Activated B cell treated with CpG ODN at 0.5 μM for 24 hours (primary cell): Measurements from ENCODE around the gene IL31RA. TPM values are rescaled to one million over a fixed set of nuclear protein-coding genes. Genes with fewer than 3 reads are reported as not detected.
"Not testable (repeated sequence)": the region's sequence is repeated elsewhere in the genome, so short reads cannot be mapped to it uniquely, and the experiment has no call there.

Experiments used
- ATAC-seq: fragments of 200-7000 bp; cut with Tn5 transposase; one replicate; pipeline ENCODE4 v1.10.0; 2021; ENCODE audit warnings: low read depth, mild to moderate bottlenecking, moderate library complexity
- CTCF ChIA-PET: fragments of 350-600 bp; sonication (Branson Sonifier 250); formaldehyde crosslinking; loops from one replicate; lab custom pipeline; 2021; ENCODE audit warnings: antibody characterized with exemption; lab: Charles Lee
- POLR2A ChIA-PET: fragments of 350-600 bp; sonication (Branson Sonifier 250); formaldehyde crosslinking; loops from one replicate; lab custom pipeline; 2021; ENCODE audit warnings: antibody characterized with exemption; lab: Charles Lee
- DNase-seq: peaks from one replicate; pipeline ENCODE4 v3.0.0; 2022
- H3K27ac Mint-ChIP-seq: one replicate; pipeline ENCODE4 v1.8.0; 2020; ENCODE audit warnings: mixed read lengths
- H3K27me3 Mint-ChIP-seq: one replicate; pipeline ENCODE4 v1.8.0; 2021; ENCODE audit warnings: mixed read lengths
- H3K36me3 Mint-ChIP-seq: one replicate; pipeline ENCODE4 v1.8.0; 2021; ENCODE audit warnings: low read depth, mixed read lengths
- H3K4me1 Mint-ChIP-seq: one replicate; pipeline ENCODE4 v1.8.0; 2021; ENCODE audit warnings: mixed read lengths
- H3K4me3 Mint-ChIP-seq: one replicate; pipeline ENCODE4 v1.8.0; 2020; ENCODE audit warnings: mild to moderate bottlenecking, mixed read lengths
- H3K9me3 Mint-ChIP-seq: one replicate; pipeline ENCODE4 v1.8.0; 2020; ENCODE audit warnings: mixed read lengths
- intact Hi-C: fragments of 100-400 bp; cut with micrococcal nuclease; formaldehyde crosslinking; loops from one replicate; pipeline ENCODE4 v1.15.1; 2024
- total RNA-seq: library from RNA; stranded (reverse); gene quantifications from 2 replicates; pipeline ENCODE4 v1.2.3, GENCODE V29; 2022
- TF ChIP-seq, protein P1 (sequence below): fragments of 200-600 bp; IDR thresholded peaks from one replicate; pipeline ENCODE4 v1.8.0; 2022; ENCODE audit warnings: antibody characterized with exemption, mild to moderate bottlenecking

IL31RA gene
- total RNA-seq, 1 donor from 2014 or later = not detected

DNA sequence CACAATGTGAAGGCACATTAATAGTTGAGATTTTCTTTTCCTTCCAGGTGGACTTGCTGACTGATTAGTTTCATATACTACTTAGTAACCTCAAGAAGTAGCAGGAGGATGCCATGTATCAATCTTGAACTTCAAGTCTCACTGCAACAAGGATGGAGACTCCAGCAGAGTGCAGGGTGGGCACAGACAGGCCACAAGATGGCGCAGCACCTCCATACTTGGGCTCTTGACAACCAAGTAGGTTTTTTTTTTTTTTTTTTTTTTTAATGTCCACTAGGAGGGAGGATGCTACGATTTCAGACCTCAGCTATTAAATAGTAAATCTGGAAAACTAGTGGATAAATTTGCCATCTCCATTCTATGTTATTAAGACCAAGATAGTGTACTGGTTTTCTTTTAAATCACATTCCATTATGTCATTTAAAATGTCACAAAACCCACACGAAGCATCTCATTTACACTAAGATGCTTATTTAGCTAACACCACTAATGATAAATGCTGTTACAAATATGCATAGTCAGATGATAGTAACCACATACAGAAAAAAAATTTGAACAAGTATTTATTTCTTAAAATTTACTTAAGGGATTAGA lies 85.0 kb downstream of the IL31RA start:
- Mint-ChIP-seq H3K27ac (no peak overlapping the region), H3K27me3 (no peaks in the 10 kb centered on the region), H3K4me1 (no peaks in the 10 kb centered on the region), H3K4me3 (no peak overlapping the region), H3K9me3 (no peaks in the 10 kb centered on the region), H3K36me3 (peaks cover 21% of the 10 kb centered on the region)
- ATAC-seq (peak; percentile 93), DNase-seq (peak; percentile 56)
- ChIA-PET CTCF (interaction anchor here (0.6 to 3.9 kb wide), 21 partner anchors 9 to 1361 kb away, joined by 3 to 76 read pairs (median 3); no protein-coding TSS in a partner anchor), POLR2A (interaction anchor here (0.6 to 0.7 kb wide), 3 partner anchors 271 to 1303 kb away, joined by 5 to 12 read pairs (median 5); no protein-coding TSS in a partner anchor)
- TF ChIP-seq, protein P1, sequence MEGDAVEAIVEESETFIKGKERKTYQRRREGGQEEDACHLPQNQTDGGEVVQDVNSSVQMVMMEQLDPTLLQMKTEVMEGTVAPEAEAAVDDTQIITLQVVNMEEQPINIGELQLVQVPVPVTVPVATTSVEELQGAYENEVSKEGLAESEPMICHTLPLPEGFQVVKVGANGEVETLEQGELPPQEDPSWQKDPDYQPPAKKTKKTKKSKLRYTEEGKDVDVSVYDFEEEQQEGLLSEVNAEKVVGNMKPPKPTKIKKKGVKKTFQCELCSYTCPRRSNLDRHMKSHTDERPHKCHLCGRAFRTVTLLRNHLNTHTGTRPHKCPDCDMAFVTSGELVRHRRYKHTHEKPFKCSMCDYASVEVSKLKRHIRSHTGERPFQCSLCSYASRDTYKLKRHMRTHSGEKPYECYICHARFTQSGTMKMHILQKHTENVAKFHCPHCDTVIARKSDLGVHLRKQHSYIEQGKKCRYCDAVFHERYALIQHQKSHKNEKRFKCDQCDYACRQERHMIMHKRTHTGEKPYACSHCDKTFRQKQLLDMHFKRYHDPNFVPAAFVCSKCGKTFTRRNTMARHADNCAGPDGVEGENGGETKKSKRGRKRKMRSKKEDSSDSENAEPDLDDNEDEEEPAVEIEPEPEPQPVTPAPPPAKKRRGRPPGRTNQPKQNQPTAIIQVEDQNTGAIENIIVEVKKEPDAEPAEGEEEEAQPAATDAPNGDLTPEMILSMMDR = peak; percentile 48
- intact Hi-C loops = loop anchor here (1.0 to 10.0 kb wide), 9 partner anchors 42 to 1285 kb away; no protein-coding TSS in a partner anchor

DNA sequence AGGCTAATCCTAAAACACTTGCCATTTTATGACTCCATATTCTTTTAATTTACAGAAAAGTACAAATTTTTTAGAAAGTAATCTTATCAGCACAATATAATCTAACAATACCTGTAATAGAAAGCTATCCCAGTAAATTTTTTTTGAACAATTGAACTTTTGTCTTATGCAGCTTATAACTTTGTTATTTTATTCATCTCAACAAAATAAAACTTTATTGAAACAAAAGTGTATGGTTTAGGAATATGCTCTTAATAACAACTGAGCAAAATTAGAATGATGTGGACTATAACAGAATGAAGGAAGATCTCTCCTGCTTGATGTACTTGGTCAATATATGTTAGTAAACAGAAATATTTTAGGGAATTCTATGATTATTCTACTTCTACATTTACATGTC lies 86.4 kb downstream of the IL31RA start:
- not testable (repeated sequence) for H3K27ac Mint-ChIP-seq
- intact Hi-C loops = loop anchor here (5.0 to 10.0 kb wide), 2 partner anchors 547 to 915 kb away; no protein-coding TSS in a partner anchor
- CTCF ChIA-PET = interaction anchor here (1.2 to 3.9 kb wide), 5 partner anchors 8 to 900 kb away, joined by 3 to 76 read pairs (median 14); no protein-coding TSS in a partner anchor

DNA sequence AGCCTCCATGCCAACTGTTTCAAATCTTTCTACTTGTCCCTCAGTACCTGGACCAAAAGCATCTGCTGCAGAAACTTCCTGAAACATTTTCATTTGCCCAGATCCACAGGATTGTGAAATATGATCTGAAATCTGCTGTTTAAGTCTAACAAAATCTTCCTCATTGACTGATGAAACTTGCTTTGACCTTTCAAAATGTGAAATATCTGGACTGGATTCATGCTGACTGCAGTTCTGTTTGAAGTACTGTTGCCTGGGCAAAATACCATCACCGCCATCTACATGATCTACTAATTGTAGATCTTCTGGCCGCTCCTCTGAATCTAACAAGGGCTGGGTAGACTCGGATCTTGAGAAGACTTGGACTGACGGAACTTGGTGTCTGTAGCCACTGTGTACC lies 90.0 kb downstream of the IL31RA start:
- H3K9me3 Mint-ChIP-seq, intact Hi-C loops, H3K27me3 Mint-ChIP-seq, DNase-seq, POLR2A ChIA-PET, H3K4me1 Mint-ChIP-seq, H3K27ac Mint-ChIP-seq, H3K4me3 Mint-ChIP-seq, ATAC-seq, CTCF ChIA-PET: not testable (repeated sequence)
- H3K36me3 Mint-ChIP-seq = peaks cover 50% of the 10 kb centered on the region

More for the DNA sequence above, 86.4 kb downstream of the IL31RA start:
- POLR2A ChIA-PET, DNase-seq, H3K4me3 Mint-ChIP-seq, ATAC-seq, H3K9me3 Mint-ChIP-seq, H3K27me3 Mint-ChIP-seq, H3K4me1 Mint-ChIP-seq: not testable (repeated sequence)
- H3K36me3 Mint-ChIP-seq = peaks cover 33% of the 10 kb centered on the region

DNA sequence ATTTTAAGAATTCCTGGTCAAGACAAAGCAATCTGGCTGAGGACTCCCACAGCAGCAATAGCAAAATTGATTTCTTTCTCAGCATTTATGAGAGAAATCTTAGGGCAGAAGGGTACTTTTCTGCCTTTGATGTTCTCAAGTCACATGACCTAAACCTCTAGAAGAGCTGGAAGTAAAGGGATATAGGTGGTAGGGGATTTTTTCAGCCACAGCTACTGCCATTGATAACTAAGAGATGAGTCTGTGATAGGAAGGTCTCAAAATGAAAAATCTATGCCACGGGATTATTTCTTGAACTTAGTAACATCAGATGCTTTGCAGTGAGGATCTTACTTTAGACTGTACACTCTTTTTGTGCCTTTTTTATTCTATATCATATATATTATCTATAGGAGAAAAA lies 108.1 kb downstream of the IL31RA start:
- Mint-ChIP-seq H3K27me3 (no peaks in the 10 kb centered on the region), H3K36me3 (peaks cover 65% of the 10 kb centered on the region), H3K27ac (no peak overlapping the region), H3K4me3 (no peak overlapping the region), H3K4me1 (no peaks in the 10 kb centered on the region), H3K9me3 (no peaks in the 10 kb centered on the region)
- DNase-seq = no peak
- ATAC-seq = no peak
- intact Hi-C loops = no loop called here
- ChIA-PET CTCF (no interaction called here), POLR2A (no interaction called here)
- TF ChIP-seq, protein P1 = no peak

DNA sequence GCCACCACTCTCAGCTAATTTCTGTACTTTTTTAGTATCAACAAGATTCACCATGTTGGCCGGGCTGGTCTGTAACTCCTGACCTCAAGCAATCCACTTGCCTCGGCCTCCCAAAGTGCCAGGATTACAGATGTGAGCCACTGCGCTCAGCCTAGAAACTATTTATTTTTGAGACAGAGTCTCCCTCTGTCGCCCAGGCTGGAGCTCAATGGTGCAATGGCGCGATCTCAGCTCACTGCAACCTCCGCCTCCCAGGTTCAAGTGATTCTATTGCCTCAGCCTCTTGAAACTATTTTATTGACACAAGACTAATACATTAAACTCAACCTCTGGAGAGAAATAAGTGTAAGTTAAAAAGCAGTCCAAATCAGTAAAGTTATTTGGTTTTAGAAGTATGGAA lies 109.6 kb downstream of the IL31RA start:
- intact Hi-C loops = no loop called here

DNA sequence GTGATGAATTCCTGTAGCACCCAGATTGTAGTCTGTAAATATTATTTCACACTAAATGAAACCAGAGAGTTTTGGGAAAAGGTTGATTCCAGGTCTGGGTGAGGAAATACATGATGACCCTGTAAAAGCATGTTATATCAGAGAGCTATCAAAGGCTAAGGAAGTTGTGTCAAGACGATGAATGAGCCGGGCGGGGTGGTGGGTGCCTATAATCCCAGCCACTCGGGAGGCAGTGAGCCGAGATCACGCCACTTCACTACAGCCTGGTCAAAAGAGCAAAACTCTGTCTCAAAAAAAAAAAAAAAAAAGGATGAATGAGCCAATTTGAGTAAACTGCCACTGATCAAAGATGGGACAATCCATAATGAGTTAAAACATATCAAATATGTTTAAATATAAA lies 114.4 kb downstream of the IL31RA start:
- Mint-ChIP-seq H3K27me3 (no peaks in the 10 kb centered on the region), H3K36me3 (peaks cover 52% of the 10 kb centered on the region), H3K4me1 (no peaks in the 10 kb centered on the region), H3K4me3 (no peak overlapping the region), H3K27ac (no peak overlapping the region), H3K9me3 (no peaks in the 10 kb centered on the region)
- intact Hi-C loops = no loop called here
- TF ChIP-seq, protein P1 = no peak
- POLR2A ChIA-PET = interaction anchor here (0.7 kb wide), 1 partner anchor 25 kb away, joined by 4 read pairs; no protein-coding TSS in a partner anchor
- CTCF ChIA-PET = interaction anchor here (1.2 kb wide), 1 partner anchor 235 kb away, joined by 3 read pairs; no protein-coding TSS in a partner anchor
- DNase-seq (no peak), ATAC-seq (no peak)

More for the DNA sequence above, 109.6 kb downstream of the IL31RA start:
- CTCF ChIA-PET = no interaction called here
- DNase-seq = no peak
- Mint-ChIP-seq H3K27ac (no peak overlapping the region), H3K4me3 (no peak overlapping the region), H3K36me3 (peaks cover 57% of the 10 kb centered on the region), H3K27me3 (no peaks in the 10 kb centered on the region), H3K4me1 (no peaks in the 10 kb centered on the region), H3K9me3 (no peaks in the 10 kb centered on the region)
- POLR2A ChIA-PET = no interaction called here
- no peak for ATAC-seq
- TF ChIP-seq, protein P1 = no peak
